H9 (cell line): ENCODE data around the gene PARP3. TPM values are rescaled to one million over a fixed set of nuclear protein-coding genes. Genes with fewer than 3 reads are reported as not detected.

Source experiments
- DNase-seq: peaks from one replicate; pipeline ENCODE4 v3.0.0-alpha.2; 2017
- H2AFZ ChIP-seq: one replicate; pipeline ENCODE4 v1.6.1; 2013; ENCODE audit warnings: mild to moderate bottlenecking, low read length, control low read depth, moderate library complexity
- H2AK5ac ChIP-seq: 2 replicates; pipeline ENCODE4 v1.6.1; 2013; ENCODE audit warnings: low read length, control low read depth, mixed read lengths; ENCODE audit not compliant: insufficient read length
- H2BK120ac ChIP-seq: one replicate; pipeline ENCODE4 v1.6.1; 2013; ENCODE audit warnings: low read depth, mild to moderate bottlenecking, low read length, control low read depth, inconsistent platforms; ENCODE audit not compliant: poor library complexity, severe bottlenecking
- H2BK12ac ChIP-seq: 2 replicates; pipeline ENCODE4 v1.6.1; 2013; ENCODE audit warnings: low read length, control low read depth, mixed read lengths, low read depth; ENCODE audit not compliant: insufficient read length
- H2BK15ac ChIP-seq: 2 replicates; pipeline ENCODE4 v1.6.1; 2013; ENCODE audit warnings: low read depth, low read length, control low read depth
- H2BK20ac ChIP-seq: one replicate; pipeline ENCODE4 v1.6.1; 2013; ENCODE audit warnings: low read depth, mild to moderate bottlenecking, low read length, control low read depth, inconsistent platforms; ENCODE audit not compliant: poor library complexity, severe bottlenecking
- H2BK5ac ChIP-seq: 2 replicates; pipeline ENCODE4 v1.6.1; 2013; ENCODE audit warnings: low read length, control low read depth, mixed read lengths; ENCODE audit not compliant: insufficient read length
- H3K14ac ChIP-seq: 2 replicates; pipeline ENCODE4 v1.6.1; 2013; ENCODE audit warnings: low read length, control low read depth; ENCODE audit not compliant: insufficient read depth
- H3K18ac ChIP-seq: 2 replicates; pipeline ENCODE4 v1.6.1; 2013; ENCODE audit warnings: low read depth, mild to moderate bottlenecking, mixed read lengths, low read length, control low read depth; ENCODE audit not compliant: insufficient read length
- H3K23ac ChIP-seq: 2 replicates; pipeline ENCODE4 v1.6.1; 2013; ENCODE audit warnings: low read length, control low read depth, mixed read lengths, low read depth; ENCODE audit not compliant: insufficient read length
- H3K23me2 ChIP-seq: 2 replicates; pipeline ENCODE4 v1.6.1; 2013; ENCODE audit warnings: low read depth, mild to moderate bottlenecking, mixed read lengths, low read length, control low read depth; ENCODE audit not compliant: insufficient read length, poor library complexity, severe bottlenecking
- H3K27ac ChIP-seq: 2 replicates; pipeline ENCODE4 v1.5.1; 2013; ENCODE audit warnings: low read length, control low read depth, mixed read lengths, low read depth; ENCODE audit not compliant: insufficient read length
- H3K27me3 ChIP-seq: 2 replicates; pipeline ENCODE4 v1.6.1; 2013; ENCODE audit warnings: low read length, control low read depth, inconsistent platforms; ENCODE audit not compliant: insufficient read depth
- H3K4ac ChIP-seq: 2 replicates; pipeline ENCODE4 v1.6.1; 2013; ENCODE audit warnings: low read depth, mild to moderate bottlenecking, control low read depth, inconsistent platforms, low read length, moderate library complexity
- H3K4me1 ChIP-seq: 2 replicates; pipeline ENCODE4 v1.6.1; 2013; ENCODE audit warnings: low read length, control low read depth, inconsistent platforms; ENCODE audit not compliant: insufficient read depth
- H3K4me2 ChIP-seq: 2 replicates; pipeline ENCODE4 v1.6.1; 2013; ENCODE audit warnings: low read length, control low read depth, mixed read lengths; ENCODE audit not compliant: insufficient read length, insufficient read depth
- H3K56ac ChIP-seq: 2 replicates; pipeline ENCODE4 v1.6.1; 2013; ENCODE audit warnings: low read depth, mild to moderate bottlenecking, mixed read lengths, low read length, control low read depth; ENCODE audit not compliant: insufficient read length
- H3K79me1 ChIP-seq: 2 replicates; pipeline ENCODE4 v1.6.1; 2013; ENCODE audit warnings: low read depth, mild to moderate bottlenecking, moderate library complexity, low read length, control low read depth, inconsistent platforms; ENCODE audit not compliant: insufficient read depth, poor library complexity, severe bottlenecking
- H3K79me2 ChIP-seq: 2 replicates; pipeline ENCODE4 v1.6.1; 2013; ENCODE audit warnings: low read length, control low read depth, inconsistent platforms; ENCODE audit not compliant: insufficient read depth
- H3K9ac ChIP-seq: 2 replicates; pipeline ENCODE4 v1.6.1; 2013; ENCODE audit warnings: low read length, control low read depth, mixed read lengths; ENCODE audit not compliant: insufficient read length; ENCODE audit errors: extremely low read depth
- H3K9me3 ChIP-seq: one replicate; pipeline ENCODE4 v1.6.1; 2013; ENCODE audit warnings: low read depth, low read length, inconsistent platforms; ENCODE audit not compliant: control insufficient read depth
- H3T11ph ChIP-seq: one replicate; pipeline ENCODE4 v1.6.1; 2013; ENCODE audit warnings: mild to moderate bottlenecking, low read length, control low read depth, inconsistent platforms
- H4K20me1 ChIP-seq: one replicate; pipeline ENCODE4 v1.6.1; 2013; ENCODE audit not compliant: control insufficient read depth, insufficient read length, insufficient read depth
- H4K5ac ChIP-seq: 2 replicates; pipeline ENCODE4 v1.6.1; 2013; ENCODE audit warnings: low read depth, mild to moderate bottlenecking, mixed read lengths, low read length, control low read depth; ENCODE audit not compliant: insufficient read length
- H4K8ac ChIP-seq: replicated peaks from 2 replicates; pipeline ENCODE4 v1.6.1; 2013; ENCODE audit warnings: low read length, control low read depth, mixed read lengths, low read depth; ENCODE audit not compliant: insufficient read length
- H4K91ac ChIP-seq: 2 replicates; pipeline ENCODE4 v1.6.1; 2013; ENCODE audit warnings: low read depth, mild to moderate bottlenecking, moderate library complexity, mixed read lengths, low read length, control low read depth; ENCODE audit not compliant: insufficient read length
- H3K27ac Mint-ChIP-seq, 3 experiments: 2 replicates in 2 of 3; 3 replicates in 1 of 3; pipeline ENCODE4 v1.8.0; 2020 to 2021; ENCODE audit warnings: mixed read lengths in 3 of 3, mild to moderate bottlenecking in 1 of 3, moderate library complexity in 1 of 3
- H3K27me3 Mint-ChIP-seq: 2 replicates; pipeline ENCODE4 v1.8.0; 2021; ENCODE audit warnings: low read depth, mild to moderate bottlenecking, moderate library complexity, mixed read lengths
- H3K36me3 Mint-ChIP-seq, 3 experiments: 2 replicates in 2 of 3; 3 replicates in 1 of 3; pipeline ENCODE4 v1.8.0; 2020 to 2021; ENCODE audit warnings: low read depth in 3 of 3, mixed read lengths in 3 of 3; ENCODE audit not compliant: insufficient read depth in 1 of 3
- H3K4me1 Mint-ChIP-seq, 2 experiments: 2 replicates each; pipeline ENCODE4 v1.8.0; 2020; ENCODE audit warnings: mixed read lengths in 2 of 2
- H3K4me3 Mint-ChIP-seq, 2 experiments: 2 replicates in 1 of 2; 3 replicates in 1 of 2; pipeline ENCODE4 v1.8.0; 2020 to 2021; ENCODE audit warnings: mild to moderate bottlenecking in 2 of 2, mixed read lengths in 2 of 2, moderate library complexity in 1 of 2
- H3K9me3 Mint-ChIP-seq, 2 experiments: 2 replicates in 1 of 2; 3 replicates in 1 of 2; pipeline ENCODE4 v1.8.0; 2020; ENCODE audit warnings: mild to moderate bottlenecking in 2 of 2, mixed read lengths in 2 of 2, moderate library complexity in 1 of 2
- CTCF ChIP-seq: fragments of 200-600 bp; sonication (generic); conservative IDR thresholded peaks from 3 replicates; pipeline ENCODE4 v1.8.0; 2021; ENCODE audit warnings: antibody characterized with exemption, mild to moderate bottlenecking
- WGBS: extraction: QIAGEN DNeasy Blood & Tissue Kit; methylation state at CpG from one replicate; pipeline ENCODE4 v1.1.7; 2013; ENCODE audit warnings: missing lambda C conversion rate, low lambda C conversion rate, mixed read lengths; ENCODE audit not compliant: insufficient read length; ENCODE audit errors: extremely low coverage; 5-methylcytosine and 5-hydroxymethylcytosine counted together
- total RNA-seq: library from RNA; stranded (reverse); gene quantifications from 2 replicates; pipeline ENCODE4 v1.2.1, GENCODE V29; 2021

Gene PARP3
- total RNA-seq, 1 experiment from 2014 or later: 1.3 TPM

DNA sequence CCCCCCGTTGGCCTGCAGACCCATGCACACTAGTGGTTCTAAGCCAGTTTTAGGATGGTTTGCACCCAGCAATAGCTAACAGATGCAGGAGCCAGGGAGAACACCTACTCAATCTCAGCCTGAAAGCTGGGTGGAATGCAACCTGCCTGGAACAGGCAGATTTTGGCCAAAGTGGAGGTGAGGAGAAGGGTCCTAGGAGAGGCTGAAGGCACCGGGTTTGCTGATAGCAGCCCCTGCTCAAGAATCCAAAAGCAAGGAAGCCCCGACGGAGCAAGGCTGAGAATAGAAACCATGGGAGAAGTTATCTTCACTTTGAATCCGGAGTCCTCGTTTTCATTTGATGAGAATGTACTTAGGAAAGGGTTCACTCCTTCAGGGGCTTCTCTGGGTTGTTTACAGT, 10.4 kb upstream of the PARP3 start:
- Histone ChIP-seq H4K20me1 (no peaks in the 10 kb centered on the region), H3K79me2 (no peaks in the 10 kb centered on the region), H2BK5ac (no peak overlapping the region), H3K27me3 (no peaks in the 10 kb centered on the region), H3K14ac (no peak overlapping the region), H2AK5ac (no peak overlapping the region), H2BK12ac (no peak overlapping the region), H2BK20ac (no peak overlapping the region), H3K9me3 (no peaks in the 10 kb centered on the region), H3K4me2 (no peak overlapping the region), H3K79me1 (no peaks in the 10 kb centered on the region), H2BK15ac (no peak overlapping the region), H3K4me1 (no peaks in the 10 kb centered on the region), H4K5ac (no peak overlapping the region), H3K4ac (no peak overlapping the region), H3K18ac (no peak overlapping the region), H3K27ac (no peak overlapping the region), H4K91ac (no peak overlapping the region), H3K23me2 (no peaks in the 10 kb centered on the region), H2BK120ac (no peak overlapping the region), H3T11ph (no peak overlapping the region), H2AFZ (no peak overlapping the region), H3K9ac (no peak overlapping the region), H3K23ac (no peak overlapping the region), H4K8ac (no peak overlapping the region), H3K56ac (no peak overlapping the region)
- TF ChIP-seq CTCF: no peak
- Mint-ChIP-seq H3K27ac (peak overlapping the region in 1 of 3 experiments; percentile 74; a peak in 1 of 7 replicates), H3K4me3 (no peak overlapping the region), H3K36me3 (peaks cover 35 to 57% (median 43%) of the 10 kb centered on the region in 3 experiments; a peak in 6 of 7 replicates), H3K9me3 (no peaks in the 10 kb centered on the region), H3K4me1 (no peaks in the 10 kb centered on the region), H3K27me3 (no peaks in the 10 kb centered on the region; the same call in 1 of the 2 replicates)
- no peak for DNase-seq
- WGBS: no CpG with 5 or more reads among the region's 6 CpGs
